HepG2 (cell line): ENCODE results near the gene MRS2. TPM values are rescaled to one million over a fixed set of nuclear protein-coding genes. Genes with fewer than 3 reads are reported as not detected.

Source experiments
- ZNF646 ChIP-seq: sonication (generic); formaldehyde crosslinking; IDR thresholded peaks from 2 replicates; pipeline ENCODE4 v1.9.0; 2021; ENCODE audit warnings: mild to moderate bottlenecking, missing genetic modification reagents
- polyA plus RNA-seq, 8 experiments: library from polyadenylated mRNA; depleted of rRNA in 3 of 8; stranded (reverse) in 7 of 8; unstranded in 1 of 8; fragments of >200 nt; fragmentation: Illumina TruSeq in 4 of 8; extraction: Trizol in 4 of 8; gene quantifications; 2 replicates each; pipeline versions ENCODE4 v1.2.1 to v1.2.3, GENCODE V29; 2011 to 2016; ENCODE audit warnings: low read depth in 4 of 8, missing spikeins in 1 of 8, mixed read lengths in 1 of 8; ENCODE audit not compliant: insufficient read depth in 1 of 8
- total RNA-seq, 5 experiments: library from RNA; depleted of rRNA; stranded (reverse); fragments of >200 nt; fragmentation: Illumina TruSeq; extraction: Trizol; gene quantifications; 2 replicates each; pipeline ENCODE4 v1.2.3, GENCODE V29; 2016; ENCODE audit warnings: low read depth in 1 of 5
- TF ChIP-seq, protein P1 (sequence below): sonication (generic); formaldehyde crosslinking; IDR thresholded peaks from 2 replicates; pipeline ENCODE4 v1.4.0; 2020; ENCODE audit warnings: mild to moderate bottlenecking, missing genetic modification reagents
- TF ChIP-seq, protein P2 (sequence below): sonication (generic); formaldehyde crosslinking; IDR thresholded peaks from 2 replicates; pipeline ENCODE4 v1.4.0; 2020; ENCODE audit warnings: missing genetic modification reagents, mild to moderate bottlenecking, borderline replicate concordance
- TF ChIP-seq, protein P3 (sequence below): sonication (generic); formaldehyde crosslinking; IDR thresholded peaks from 2 replicates; pipeline ENCODE4 v1.5.1; 2020; ENCODE audit warnings: mild to moderate bottlenecking, missing genetic modification reagents, moderate library complexity

Gene MRS2
- total and polyA plus RNA-seq, 2 of the 13 experiments (the other 11 are each of a cell fraction or from before 2014, with no cell fraction given): 31.1 to 83.8 TPM

DNA sequence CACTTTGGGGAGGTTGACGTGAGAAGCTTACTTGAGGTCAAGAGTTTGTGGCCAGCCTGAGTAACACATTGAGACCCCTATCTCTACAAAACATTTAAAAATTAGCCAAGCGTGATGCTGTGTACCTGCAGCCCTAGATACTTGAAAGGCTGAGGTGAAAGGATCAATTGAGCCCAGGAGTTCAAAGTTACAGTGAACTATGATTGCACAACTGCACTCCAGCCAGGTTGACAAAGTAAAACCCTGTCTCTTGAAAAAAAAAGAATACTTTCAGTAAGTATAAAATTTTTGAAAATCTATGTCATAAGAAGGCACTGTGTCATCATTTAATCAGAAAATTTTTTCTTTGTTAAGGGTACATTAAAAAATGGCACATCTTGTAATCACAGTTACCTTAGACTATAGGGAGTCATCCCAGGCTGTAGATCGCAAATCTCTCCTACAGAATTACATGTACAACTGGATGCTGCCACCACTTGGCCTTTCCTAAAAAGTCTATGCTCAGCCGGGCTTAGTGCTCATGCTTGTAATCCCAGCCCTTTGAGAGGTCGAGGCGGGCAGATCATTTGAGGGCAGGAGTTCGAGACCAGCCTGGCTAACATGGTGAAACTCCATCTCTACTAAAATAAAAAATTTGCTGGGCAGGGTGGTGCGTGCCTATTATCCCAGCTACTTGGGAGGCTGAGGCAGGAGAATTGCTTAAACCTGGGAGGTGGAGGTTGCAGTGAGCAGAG lies 17.0 kb upstream of the MRS2 start (continued):
- TF ChIP-seq, protein P1, sequence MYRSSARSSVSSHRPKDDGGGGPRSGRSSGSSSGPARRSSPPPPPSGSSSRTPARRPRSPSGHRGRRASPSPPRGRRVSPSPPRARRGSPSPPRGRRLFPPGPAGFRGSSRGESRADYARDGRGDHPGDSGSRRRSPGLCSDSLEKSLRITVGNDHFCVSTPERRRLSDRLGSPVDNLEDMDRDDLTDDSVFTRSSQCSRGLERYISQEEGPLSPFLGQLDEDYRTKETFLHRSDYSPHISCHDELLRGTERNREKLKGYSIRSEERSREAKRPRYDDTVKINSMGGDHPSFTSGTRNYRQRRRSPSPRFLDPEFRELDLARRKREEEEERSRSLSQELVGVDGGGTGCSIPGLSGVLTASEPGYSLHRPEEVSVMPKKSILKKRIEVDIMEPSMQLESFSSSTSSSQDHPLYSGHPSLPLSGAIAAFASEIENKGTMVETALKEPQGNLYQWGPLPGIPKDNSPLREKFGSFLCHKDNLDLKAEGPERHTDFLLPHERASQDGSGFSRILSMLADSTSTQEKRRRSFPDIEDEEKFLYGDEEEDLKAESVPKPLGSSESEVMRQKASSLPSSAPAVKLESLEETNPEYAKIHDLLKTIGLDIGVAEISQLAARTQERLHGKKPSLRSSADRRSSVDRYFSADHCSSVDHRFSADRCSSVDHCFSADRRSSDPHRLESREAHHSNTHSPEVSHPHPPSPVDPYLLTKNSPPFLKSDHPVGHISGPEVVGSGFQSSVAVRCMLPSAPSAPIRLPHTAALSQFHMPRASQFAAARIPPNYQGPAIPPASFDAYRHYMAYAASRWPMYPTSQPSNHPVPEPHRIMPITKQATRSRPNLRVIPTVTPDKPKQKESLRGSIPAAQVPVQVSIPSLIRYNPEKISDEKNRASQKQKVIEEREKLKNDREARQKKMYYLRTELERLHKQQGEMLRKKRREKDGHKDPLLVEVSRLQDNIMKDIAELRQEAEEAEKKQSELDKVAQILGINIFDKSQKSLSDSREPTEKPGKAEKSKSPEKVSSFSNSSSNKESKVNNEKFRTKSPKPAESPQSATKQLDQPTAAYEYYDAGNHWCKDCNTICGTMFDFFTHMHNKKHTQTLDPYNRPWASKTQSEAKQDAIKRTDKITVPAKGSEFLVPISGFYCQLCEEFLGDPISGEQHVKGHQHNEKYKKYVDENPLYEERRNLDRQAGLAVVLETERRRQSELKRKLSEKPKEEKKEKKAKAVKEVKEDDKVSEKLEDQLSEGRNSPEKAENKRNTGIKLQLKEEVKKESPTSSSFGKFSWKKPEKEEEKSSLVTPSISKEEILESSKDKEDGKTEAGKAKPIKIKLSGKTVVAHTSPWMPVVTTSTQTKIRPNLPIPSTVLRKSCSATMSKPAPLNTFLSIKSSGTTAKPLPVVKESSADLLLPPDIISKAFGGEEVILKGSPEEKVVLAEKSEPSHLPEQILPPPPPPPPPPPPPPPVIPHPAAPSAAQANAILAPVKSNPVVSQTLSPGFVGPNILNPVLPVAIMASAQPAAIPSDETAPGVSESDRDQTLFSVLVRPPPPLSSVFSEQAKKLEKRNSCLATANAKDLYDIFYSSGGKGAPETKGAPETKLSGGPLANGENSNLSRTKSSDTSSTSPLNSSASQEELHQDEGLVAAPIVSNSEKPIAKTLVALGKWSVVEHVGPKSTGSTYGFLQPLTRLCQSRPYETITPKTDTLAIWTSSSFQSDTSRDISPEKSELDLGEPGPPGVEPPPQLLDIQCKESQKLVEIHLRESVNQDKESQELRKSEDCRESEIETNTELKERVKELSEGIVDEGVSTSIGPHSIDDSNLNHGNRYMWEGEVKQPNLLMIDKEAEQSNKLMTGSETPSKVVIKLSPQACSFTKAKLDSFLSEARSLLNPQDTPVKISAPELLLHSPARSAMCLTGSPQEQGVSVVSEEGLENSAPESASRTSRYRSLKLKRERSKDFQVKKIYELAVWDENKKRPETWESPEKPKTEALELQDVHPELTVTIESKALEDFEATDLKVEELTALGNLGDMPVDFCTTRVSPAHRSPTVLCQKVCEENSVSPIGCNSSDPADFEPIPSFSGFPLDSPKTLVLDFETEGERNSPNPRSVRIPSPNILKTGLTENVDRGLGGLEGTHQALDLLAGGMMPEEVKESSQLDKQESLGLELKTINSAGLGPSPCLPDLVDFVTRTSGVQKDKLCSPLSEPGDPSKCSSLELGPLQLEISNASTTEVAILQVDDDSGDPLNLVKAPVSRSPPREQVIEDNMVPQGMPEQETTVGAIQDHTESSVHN (CRISPR knock-in tag): no peak
- TF ChIP-seq, protein P2, sequence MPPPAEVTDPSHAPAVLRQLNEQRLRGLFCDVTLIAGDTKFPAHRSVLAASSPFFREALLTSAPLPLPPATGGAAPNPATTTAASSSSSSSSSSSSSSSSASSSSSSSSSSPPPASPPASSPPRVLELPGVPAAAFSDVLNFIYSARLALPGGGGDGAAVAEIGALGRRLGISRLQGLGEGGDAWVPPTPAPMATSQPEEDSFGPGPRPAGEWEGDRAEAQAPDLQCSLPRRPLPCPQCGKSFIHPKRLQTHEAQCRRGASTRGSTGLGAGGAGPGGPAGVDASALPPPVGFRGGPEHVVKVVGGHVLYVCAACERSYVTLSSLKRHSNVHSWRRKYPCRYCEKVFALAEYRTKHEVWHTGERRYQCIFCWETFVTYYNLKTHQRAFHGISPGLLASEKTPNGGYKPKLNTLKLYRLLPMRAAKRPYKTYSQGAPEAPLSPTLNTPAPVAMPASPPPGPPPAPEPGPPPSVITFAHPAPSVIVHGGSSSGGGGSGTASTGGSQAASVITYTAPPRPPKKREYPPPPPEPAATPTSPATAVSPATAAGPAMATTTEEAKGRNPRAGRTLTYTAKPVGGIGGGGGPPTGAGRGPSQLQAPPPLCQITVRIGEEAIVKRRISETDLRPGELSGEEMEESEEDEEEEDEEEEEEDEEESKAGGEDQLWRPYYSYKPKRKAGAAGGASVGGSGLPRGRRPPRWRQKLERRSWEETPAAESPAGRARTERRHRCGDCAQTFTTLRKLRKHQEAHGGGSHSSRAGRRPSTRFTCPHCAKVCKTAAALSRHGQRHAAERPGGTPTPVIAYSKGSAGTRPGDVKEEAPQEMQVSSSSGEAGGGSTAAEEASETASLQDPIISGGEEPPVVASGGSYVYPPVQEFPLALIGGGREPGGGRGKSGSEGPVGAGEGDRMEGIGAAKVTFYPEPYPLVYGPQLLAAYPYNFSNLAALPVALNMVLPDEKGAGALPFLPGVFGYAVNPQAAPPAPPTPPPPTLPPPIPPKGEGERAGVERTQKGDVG: no peak
- TF ChIP-seq, protein P3, sequence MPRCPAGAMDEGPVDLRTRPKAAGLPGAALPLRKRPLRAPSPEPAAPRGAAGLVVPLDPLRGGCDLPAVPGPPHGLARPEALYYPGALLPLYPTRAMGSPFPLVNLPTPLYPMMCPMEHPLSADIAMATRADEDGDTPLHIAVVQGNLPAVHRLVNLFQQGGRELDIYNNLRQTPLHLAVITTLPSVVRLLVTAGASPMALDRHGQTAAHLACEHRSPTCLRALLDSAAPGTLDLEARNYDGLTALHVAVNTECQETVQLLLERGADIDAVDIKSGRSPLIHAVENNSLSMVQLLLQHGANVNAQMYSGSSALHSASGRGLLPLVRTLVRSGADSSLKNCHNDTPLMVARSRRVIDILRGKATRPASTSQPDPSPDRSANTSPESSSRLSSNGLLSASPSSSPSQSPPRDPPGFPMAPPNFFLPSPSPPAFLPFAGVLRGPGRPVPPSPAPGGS: no peak; the same call in 1 of the 2 replicates
- no peak for TF ChIP-seq ZNF646 (CRISPR knock-in tag)
